Measurements from ENCODE around the gene CLCN6. TPM values are rescaled to one million over a fixed set of nuclear protein-coding genes. Genes with fewer than 3 reads are reported as not detected.

CLCN6 gene
- total and polyA plus RNA-seq, 10 of the 15 experiments (the other 5 are each of a cell fraction or from before 2014, with no cell fraction given) = 2.2 to 20.9 (median 10.2) TPM

DNA sequence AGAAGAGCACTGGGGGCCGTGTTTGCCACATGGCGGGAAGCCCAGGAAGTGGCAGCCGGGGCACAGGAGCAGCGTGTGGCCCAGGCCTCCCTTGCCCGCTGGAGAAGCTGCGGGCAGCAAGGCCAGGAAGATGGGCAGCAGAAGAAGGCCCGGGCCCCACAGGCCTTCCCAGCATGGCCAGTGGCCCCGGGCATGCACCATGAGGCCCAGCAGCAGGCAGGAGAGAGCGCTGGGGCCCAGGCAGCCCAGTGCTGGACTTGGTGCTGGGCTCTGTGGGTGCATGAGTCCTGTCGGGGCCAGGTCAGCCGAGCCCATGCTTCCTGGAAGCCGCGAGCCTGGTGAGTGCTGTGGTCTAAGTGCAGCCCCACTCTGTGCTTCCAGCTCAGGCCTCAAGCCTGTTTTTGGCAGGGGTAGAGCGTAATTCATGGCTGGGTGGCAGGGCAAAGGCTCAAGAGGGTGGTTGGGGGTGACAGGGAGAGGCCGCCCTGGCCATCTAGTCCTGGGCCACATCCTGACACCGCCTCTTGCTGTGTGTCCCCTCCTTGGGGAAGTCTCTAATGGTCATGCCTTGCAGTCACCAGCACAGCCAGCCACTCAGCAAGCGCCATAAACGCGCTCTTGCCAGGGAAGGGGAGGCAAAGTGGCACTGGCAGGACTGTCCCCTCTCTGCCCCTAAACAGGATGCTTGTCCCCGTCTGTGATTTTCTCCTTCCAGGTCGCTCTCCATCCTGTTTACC, 21.6 kb upstream of the CLCN6 start (continued):
- no peak for TF ChIP-seq ZBTB33 (IDR thresholded peaks at IDR 0.05)
- TF ChIP-seq, protein P1, sequence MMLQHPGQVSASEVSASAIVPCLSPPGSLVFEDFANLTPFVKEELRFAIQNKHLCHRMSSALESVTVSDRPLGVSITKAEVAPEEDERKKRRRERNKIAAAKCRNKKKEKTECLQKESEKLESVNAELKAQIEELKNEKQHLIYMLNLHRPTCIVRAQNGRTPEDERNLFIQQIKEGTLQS (IDR thresholded peaks at IDR 0.05; ENCODE audit: borderline replicate concordance, extremely low read depth, low read depth, low read length) = no peak

GRCh38 chr1:11784993-11785769, 20.8 kb upstream of the CLCN6 start:
- no peak overlapping the region for H3K4me2 ChIP-seq (ENCODE audit: control insufficient read depth, insufficient read depth)
- peak; percentile 94 for ATAC-seq
- no peaks in the 10 kb centered on the region for H3K27me3 ChIP-seq (replicated peaks in 1 of 2; ENCODE audit: control insufficient read depth in 2 of 2, insufficient read depth in 2 of 2, low read length in 1 of 2)
- POLR2A ChIA-PET = interaction anchor here (1.1 to 1.4 kb wide), 3 partner anchors 18 to 123 kb away, joined by 3 read pairs; no protein-coding TSS in a partner anchor
- H4K20me1 ChIP-seq (ENCODE audit: control insufficient read depth, insufficient read depth) = no peaks in the 10 kb centered on the region
- no peak for DNase-seq (ENCODE audit: low read depth, low spot score)
- H3K9ac ChIP-seq (ENCODE audit: control insufficient read depth, insufficient read depth, low read length) = no peak overlapping the region
- intact Hi-C loops (cut with micrococcal nuclease; ENCODE audit: unreplicated experiment) (loop anchor here (5.0 kb wide), 1 partner anchor 107 kb away; no protein-coding TSS in a partner anchor), in situ Hi-C loops (cut with MboI) (no loop called here)
- CTCF ChIA-PET = interaction anchor here (0.6 to 4.9 kb wide), 10 partner anchors 12 to 182 kb away, joined by 3 to 24 read pairs (median 4); no protein-coding TSS in a partner anchor
- peaks cover 4% of the 10 kb centered on the region; the same call in 1 of the 2 replicates for H3K4me1 ChIP-seq (ENCODE audit: control insufficient read depth, insufficient read depth, low read length)
- SMC1A ChIA-PET (ENCODE audit: uncharacterized antibody, unreplicated experiment) = interaction anchor here (1.0 to 1.2 kb wide), 2 partner anchors 12 to 43 kb away, joined by 3 to 4 read pairs; no protein-coding TSS in a partner anchor
- RAD21 ChIA-PET (ENCODE audit: unreplicated experiment) = interaction anchor here (0.6 kb wide), 1 partner anchor 43 kb away, joined by 4 read pairs; no protein-coding TSS in a partner anchor
- no TSS peak for BruUV-seq (replicated peaks)
- no peaks in the 10 kb centered on the region for H3K36me3 ChIP-seq (ENCODE audit: control insufficient read depth in 2 of 2, insufficient read depth in 2 of 2, low read length in 1 of 2)
- no peaks in the 10 kb centered on the region for H3K79me2 ChIP-seq (ENCODE audit: control insufficient read depth, insufficient read depth, low read length)
- 3% methylated on average over 28 of the region's 30 CpGs for WGBS (ENCODE audit: insufficient coverage, insufficient replicate concordance, low lambda C conversion rate, missing lambda C conversion rate)
- no peak overlapping the region for H2AFZ ChIP-seq (ENCODE audit: control insufficient read depth, low read depth, low read length)
- no peak overlapping the region for H3K4me3 ChIP-seq
- H3K9me3 ChIP-seq (replicated peaks; ENCODE audit: control insufficient read depth, insufficient read depth, low read length) = no peaks in the 10 kb centered on the region
- no peak overlapping the region for H3K27ac ChIP-seq (ENCODE audit: control insufficient read depth, insufficient read depth)
- FAIRE-seq = no peak
- TF ChIP-seq BACH1 (IDR thresholded peaks at IDR 0.05; ENCODE audit: borderline replicate concordance) (0 out of 2 replicates have a peak, but pooled peaks have one; percentile 34), IKZF2 (IDR thresholded peaks at IDR 0.05) (no peak), NFYA (IDR thresholded peaks at IDR 0.05; ENCODE audit: borderline replicate concordance, low read depth, low read length) (no peak), PAX8 (IDR thresholded peaks at IDR 0.05) (no peak), ETV6 (conservative IDR thresholded peaks at IDR 0.05 in 1 of 2, IDR thresholded peaks at IDR 0.05 in 1 of 2; ENCODE audit: borderline replicate concordance in 1 of 2, low read depth in 1 of 2) (no peak), MTA2 (IDR thresholded peaks at IDR 0.05; ENCODE audit: low read depth) (no peak), EP300 (IDR thresholded peaks at IDR 0.05; ENCODE audit: borderline replicate concordance in 1 of 2, control insufficient read depth in 1 of 2, low read depth in 2 of 2, low read length in 2 of 2) (no peak)
- TF ChIP-seq, protein P2, sequence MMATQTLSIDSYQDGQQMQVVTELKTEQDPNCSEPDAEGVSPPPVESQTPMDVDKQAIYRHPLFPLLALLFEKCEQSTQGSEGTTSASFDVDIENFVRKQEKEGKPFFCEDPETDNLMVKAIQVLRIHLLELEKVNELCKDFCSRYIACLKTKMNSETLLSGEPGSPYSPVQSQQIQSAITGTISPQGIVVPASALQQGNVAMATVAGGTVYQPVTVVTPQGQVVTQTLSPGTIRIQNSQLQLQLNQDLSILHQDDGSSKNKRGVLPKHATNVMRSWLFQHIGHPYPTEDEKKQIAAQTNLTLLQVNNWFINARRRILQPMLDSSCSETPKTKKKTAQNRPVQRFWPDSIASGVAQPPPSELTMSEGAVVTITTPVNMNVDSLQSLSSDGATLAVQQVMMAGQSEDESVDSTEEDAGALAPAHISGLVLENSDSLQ (IDR thresholded peaks at IDR 0.05) = no peak
- TF ChIP-seq, protein P3, sequence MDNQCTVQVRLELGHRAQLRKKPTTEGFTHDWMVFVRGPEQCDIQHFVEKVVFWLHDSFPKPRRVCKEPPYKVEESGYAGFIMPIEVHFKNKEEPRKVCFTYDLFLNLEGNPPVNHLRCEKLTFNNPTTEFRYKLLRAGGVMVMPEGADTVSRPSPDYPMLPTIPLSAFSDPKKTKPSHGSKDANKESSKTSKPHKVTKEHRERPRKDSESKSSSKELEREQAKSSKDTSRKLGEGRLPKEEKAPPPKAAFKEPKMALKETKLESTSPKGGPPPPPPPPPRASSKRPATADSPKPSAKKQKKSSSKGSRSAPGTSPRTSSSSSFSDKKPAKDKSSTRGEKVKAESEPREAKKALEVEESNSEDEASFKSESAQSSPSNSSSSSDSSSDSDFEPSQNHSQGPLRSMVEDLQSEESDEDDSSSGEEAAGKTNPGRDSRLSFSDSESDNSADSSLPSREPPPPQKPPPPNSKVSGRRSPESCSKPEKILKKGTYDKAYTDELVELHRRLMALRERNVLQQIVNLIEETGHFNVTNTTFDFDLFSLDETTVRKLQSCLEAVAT (IDR thresholded peaks at IDR 0.05) = no peak
- TF ChIP-seq, protein P4, sequence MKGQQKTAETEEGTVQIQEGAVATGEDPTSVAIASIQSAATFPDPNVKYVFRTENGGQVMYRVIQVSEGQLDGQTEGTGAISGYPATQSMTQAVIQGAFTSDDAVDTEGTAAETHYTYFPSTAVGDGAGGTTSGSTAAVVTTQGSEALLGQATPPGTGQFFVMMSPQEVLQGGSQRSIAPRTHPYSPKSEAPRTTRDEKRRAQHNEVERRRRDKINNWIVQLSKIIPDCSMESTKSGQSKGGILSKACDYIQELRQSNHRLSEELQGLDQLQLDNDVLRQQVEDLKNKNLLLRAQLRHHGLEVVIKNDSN (IDR thresholded peaks at IDR 0.05; ENCODE audit: borderline replicate concordance, extremely low read length, insufficient read depth, low read depth, low read length) = no peak
